Caco-2 (cell line): ENCODE measurements around the gene ALPP. TPM values are rescaled to one million over a fixed set of nuclear protein-coding genes. Genes with fewer than 3 reads are reported as not detected.
"Not testable (repeated sequence)": the region's sequence is repeated elsewhere in the genome, so short reads cannot be mapped to it uniquely, and the experiment has no call there.

Source experiments
- BruUV-seq: library from RNA; stranded (reverse); fragments of 400-500 nt; replicated peaks from 2 replicates; lab custom pipeline; 2021; lab: Mats Ljungman, UMichigan
- CTCF ChIA-PET: fragments of 300-600 bp; sonication (Branson Sonifier 250); formaldehyde crosslinking; loops from one replicate; lab custom pipeline; 2022; ENCODE audit warnings: antibody characterized with exemption; lab: Charles Lee
- POLR2A ChIA-PET: fragments of 300-600 bp; sonication (Branson Sonifier 250); formaldehyde crosslinking; loops from one replicate; lab custom pipeline; 2022; ENCODE audit warnings: antibody characterized with exemption; lab: Charles Lee
- DNase-seq, 2 experiments: peaks; one replicate each; pipeline versions ENCODE4 v3.0.0 to v3.0.0-alpha.2; 2020 to 2022
- H3K27me3 ChIP-seq: replicated peaks from 2 replicates; pipeline ENCODE4 v1.6.0; 2011; ENCODE audit warnings: low read length; ENCODE audit not compliant: control insufficient read depth, insufficient read depth
- H3K36me3 ChIP-seq: 2 replicates; pipeline ENCODE4 v1.5.1; 2011; ENCODE audit warnings: low read length; ENCODE audit not compliant: control insufficient read depth, insufficient read depth
- H3K4me1 ChIP-seq: fragments of 250-450 bp; sonication (Bioruptor Pico); 2 replicates; pipeline ENCODE4 v1.5.1; 2020; ENCODE audit warnings: mild to moderate bottlenecking
- H3K4me3 ChIP-seq: 2 replicates; pipeline ENCODE4 v1.5.1; 2011; ENCODE audit warnings: low read depth, mild to moderate bottlenecking, control low read depth, low read length
- H3K9me3 ChIP-seq: fragments of 250-450 bp; sonication (Bioruptor Pico); 2 replicates; pipeline ENCODE4 v1.5.1; 2020; ENCODE audit warnings: mild to moderate bottlenecking, moderate library complexity
- H3K27ac Mint-ChIP-seq: one replicate; pipeline ENCODE4 v1.8.0; 2022; ENCODE audit warnings: mixed read lengths; ENCODE audit not compliant: unreplicated experiment
- H3K27me3 Mint-ChIP-seq: one replicate; pipeline ENCODE4 v1.8.0; 2022; ENCODE audit warnings: mixed read lengths; ENCODE audit not compliant: insufficient read depth, unreplicated experiment
- H3K36me3 Mint-ChIP-seq: one replicate; pipeline ENCODE4 v1.8.0; 2022; ENCODE audit warnings: mild to moderate bottlenecking, mixed read lengths; ENCODE audit not compliant: insufficient read depth, unreplicated experiment
- H3K4me1 Mint-ChIP-seq: one replicate; pipeline ENCODE4 v1.8.0; 2022; ENCODE audit warnings: low read depth, mixed read lengths; ENCODE audit not compliant: unreplicated experiment
- H3K4me3 Mint-ChIP-seq: one replicate; pipeline ENCODE4 v1.8.0; 2022; ENCODE audit warnings: mild to moderate bottlenecking, moderate library complexity, mixed read lengths; ENCODE audit not compliant: unreplicated experiment
- H3K9me3 Mint-ChIP-seq: one replicate; pipeline ENCODE4 v1.8.0; 2022; ENCODE audit warnings: mixed read lengths; ENCODE audit not compliant: unreplicated experiment
- CTCF ChIP-seq, 2 experiments: fragments of 200-600 bp in 1 of 2; IDR thresholded peaks; 1 replicate in 1 of 2; 2 replicates in 1 of 2; pipeline versions ENCODE4 v1.5.1 to v1.8.0; 2011 to 2022; ENCODE audit warnings: antibody characterized with exemption in 1 of 2, control low read depth in 1 of 2, inconsistent platforms in 1 of 2, low read depth in 1 of 2, low read length in 1 of 2, mild to moderate bottlenecking in 1 of 2, moderate library complexity in 1 of 2; ENCODE audit not compliant: insufficient read depth in 1 of 2, severe bottlenecking in 1 of 2, unreplicated experiment in 1 of 2
- intact Hi-C: fragments of 100-400 bp; cut with micrococcal nuclease; formaldehyde crosslinking; loops from one replicate; pipeline ENCODE4 v1.10.0; 2022; ENCODE audit not compliant: unreplicated experiment
- total RNA-seq: library from RNA; stranded (reverse); gene quantifications from 2 replicates; pipeline ENCODE4 v1.2.3, GENCODE V29; 2022

Gene ALPP
- total RNA-seq, 1 experiment from 2014 or later: 4.9 TPM

- Mint-ChIP-seq H3K4me1 (no peaks in the 10 kb centered on the region), H3K36me3 (no peaks in the 10 kb centered on the region), H3K27ac (no peak overlapping the region), H3K9me3 (no peaks in the 10 kb centered on the region), H3K27me3 (no peaks in the 10 kb centered on the region), H3K4me3 (no peak overlapping the region)
- Histone ChIP-seq H3K27me3 (no peaks in the 10 kb centered on the region), H3K9me3 (no peaks in the 10 kb centered on the region), H3K4me3 (no peak overlapping the region), H3K36me3 (no peaks in the 10 kb centered on the region), H3K4me1 (0 out of 2 replicates have a peak, but pooled peaks cover 5% of the 10 kb centered on the region)
- no TSS peak for BruUV-seq
- POLR2A ChIA-PET: no interaction called here
- no peak for TF ChIP-seq CTCF (IDR thresholded peaks at IDR 0.05; ENCODE audit: insufficient read depth in 1 of 2, low read depth in 1 of 2, low read length in 1 of 2, severe bottlenecking in 1 of 2, unreplicated experiment in 1 of 2)
- DNase-seq: no peak
- CTCF ChIA-PET: no interaction called here
- intact Hi-C loops: no loop called here
These were observed 24.0 kb downstream of the ALPP start for GRCh38 chr2:232402518-232402917.

GRCh38 chr2:232405943-232406510 is 27.5 kb downstream of the ALPP start:
- ChIA-PET CTCF (no interaction called here), POLR2A (no interaction called here)
- Mint-ChIP-seq H3K4me1 (no peaks in the 10 kb centered on the region), H3K36me3 (no peaks in the 10 kb centered on the region), H3K27ac (no peak overlapping the region), H3K27me3 (no peaks in the 10 kb centered on the region), H3K4me3 (no peak overlapping the region), H3K9me3 (no peaks in the 10 kb centered on the region)
- Histone ChIP-seq H3K36me3 (no peaks in the 10 kb centered on the region), H3K27me3 (no peaks in the 10 kb centered on the region), H3K9me3 (no peaks in the 10 kb centered on the region), H3K4me1 (no peaks in the 10 kb centered on the region), H3K4me3 (no peak overlapping the region)
- intact Hi-C loops: no loop called here
- no TSS peak for BruUV-seq
- DNase-seq: no peak
- TF ChIP-seq CTCF (IDR thresholded peaks at IDR 0.05; ENCODE audit: insufficient read depth in 1 of 2, low read depth in 1 of 2, low read length in 1 of 2, severe bottlenecking in 1 of 2, unreplicated experiment in 1 of 2): no peak

- Mint-ChIP-seq H3K9me3 (no peaks in the 10 kb centered on the region), H3K4me1 (no peaks in the 10 kb centered on the region), H3K4me3 (no peak within 1 kb of the TSS), H3K27ac (no peak within 1 kb of the TSS), H3K36me3 (no peaks in the 10 kb centered on the region), H3K27me3 (no peaks in the 10 kb centered on the region)
- POLR2A ChIA-PET: no interaction called here
- Histone ChIP-seq H3K27me3 (no peaks in the 10 kb centered on the region), H3K9me3 (no peaks in the 10 kb centered on the region), H3K4me3 (no peak within 1 kb of the TSS), H3K4me1 (no peaks in the 10 kb centered on the region), H3K36me3 (no peaks in the 10 kb centered on the region)
- TF ChIP-seq CTCF (IDR thresholded peaks at IDR 0.05; ENCODE audit: insufficient read depth in 1 of 2, low read depth in 1 of 2, low read length in 1 of 2, severe bottlenecking in 1 of 2, unreplicated experiment in 1 of 2): no peak
- intact Hi-C loops: no loop called here
- CTCF ChIA-PET: no interaction called here
- no TSS peak for BruUV-seq
- no peak for DNase-seq
These were observed 28.2 kb downstream of the ALPP start, which contains the start of gene ALPG for GRCh38 chr2:232406556-232407310. ALPG (plus strand) TSS chr2:232406844; CDS start chr2:232406895, 51 bp downstream.

- DNase-seq, H3K4me1 ChIP-seq, H3K27me3 ChIP-seq, H3K9me3 Mint-ChIP-seq, H3K9me3 ChIP-seq, H3K4me3 Mint-ChIP-seq, H3K4me1 Mint-ChIP-seq, BruUV-seq, intact Hi-C loops, H3K36me3 Mint-ChIP-seq, H3K36me3 ChIP-seq, CTCF ChIA-PET, POLR2A ChIA-PET, H3K27me3 Mint-ChIP-seq, H3K4me3 ChIP-seq, H3K27ac Mint-ChIP-seq: not testable (repeated sequence)
These were observed 29.0 kb downstream of the ALPP start for GRCh38 chr2:232407428-232408150.
